ENCODE results near the gene OR5A2.

- TF ChIP-seq ZFX (IDR thresholded peaks at IDR 0.05) (no peak), CTCF (conservative IDR thresholded peaks at IDR 0.05) (no peak)
Measured at GRCh38 chr11:59459916-59460315, 33.7 kb upstream of the OR5A2 start.
